IPS DF 6.9 (cell line): ENCODE measurements around the gene RAI14.
"Not testable (repeated sequence)": the region's sequence is repeated elsewhere in the genome, so short reads cannot be mapped to it uniquely, and the experiment has no call there.

ENCODE experiments used
- DNase-seq: peaks from one replicate; pipeline ENCODE4 v3.0.0-alpha.2; 2013; ENCODE audit warnings: low read depth, low spot score
- H3K27ac ChIP-seq: one replicate; pipeline ENCODE4 v1.5.1; 2013; ENCODE audit warnings: low read length, control low read depth
- H3K27me3 ChIP-seq: 2 replicates; pipeline ENCODE4 v1.6.1; 2013; ENCODE audit warnings: mild to moderate bottlenecking, low read length; ENCODE audit not compliant: control insufficient read depth, insufficient read depth
- H3K36me3 ChIP-seq: 2 replicates; pipeline ENCODE4 v1.6.1; 2013; ENCODE audit warnings: low read length; ENCODE audit not compliant: control insufficient read depth, insufficient read depth
- H3K4me1 ChIP-seq: 2 replicates; pipeline ENCODE4 v1.6.1; 2013; ENCODE audit warnings: low read length; ENCODE audit not compliant: control insufficient read depth, insufficient read depth
- H3K4me3 ChIP-seq: 2 replicates; pipeline ENCODE4 v1.5.1; 2013; ENCODE audit warnings: mild to moderate bottlenecking, low read length
- H3K9me3 ChIP-seq: 2 replicates; pipeline ENCODE4 v1.6.1; 2013; ENCODE audit warnings: low read length, inconsistent platforms; ENCODE audit not compliant: control insufficient read depth, insufficient read depth
- WGBS: extraction: QIAGEN DNeasy Blood & Tissue Kit; methylation state at CpG from one replicate; pipeline ENCODE4 v1.1.7; 2013; ENCODE audit warnings: mixed read lengths, missing lambda C conversion rate; ENCODE audit not compliant: insufficient read length, insufficient coverage; 5-methylcytosine and 5-hydroxymethylcytosine counted together

Gene RAI14

GRCh38 chr5:34767180-34767579 lies 111.1 kb downstream of the RAI14 start:
- H3K36me3 ChIP-seq: peaks cover 8% of the 10 kb centered on the region
- no peak overlapping the region for H3K27ac ChIP-seq
- WGBS: no CpG with 5 or more reads among the region's 7 CpGs
- no peaks in the 10 kb centered on the region for H3K4me1 ChIP-seq
- no peaks in the 10 kb centered on the region for H3K9me3 ChIP-seq
- DNase-seq: no peak
- no peak overlapping the region for H3K4me3 ChIP-seq
- H3K27me3 ChIP-seq: no peaks in the 10 kb centered on the region

DNA sequence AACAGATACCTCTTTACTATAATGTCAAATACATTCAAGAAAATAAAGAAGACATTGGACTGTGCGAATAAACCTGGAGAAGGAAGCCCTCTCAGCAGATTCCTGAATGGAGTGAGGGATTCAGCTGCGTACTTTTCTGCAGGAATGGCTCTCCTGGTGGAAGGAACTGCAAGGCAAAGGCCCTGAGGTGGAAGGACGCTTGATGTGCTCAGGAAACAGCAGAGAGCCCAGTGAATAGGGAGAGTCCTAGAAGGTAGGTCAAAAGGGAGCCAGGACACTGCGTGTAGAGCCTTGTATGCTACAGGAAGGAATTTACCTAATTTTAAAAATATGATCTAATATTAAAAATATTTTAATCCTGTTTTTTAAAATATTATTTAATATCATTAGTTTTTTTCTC lies 114.4 kb downstream of the RAI14 start:
- no CpG with 5 or more reads among the region's 4 CpGs for WGBS
- DNase-seq: no peak
- no peak overlapping the region for H3K27ac ChIP-seq
- no peak overlapping the region for H3K4me3 ChIP-seq
- no peaks in the 10 kb centered on the region for H3K4me1 ChIP-seq
- no peaks in the 10 kb centered on the region for H3K9me3 ChIP-seq
- H3K27me3 ChIP-seq: no peaks in the 10 kb centered on the region
- peaks cover 3% of the 10 kb centered on the region for H3K36me3 ChIP-seq

DNA sequence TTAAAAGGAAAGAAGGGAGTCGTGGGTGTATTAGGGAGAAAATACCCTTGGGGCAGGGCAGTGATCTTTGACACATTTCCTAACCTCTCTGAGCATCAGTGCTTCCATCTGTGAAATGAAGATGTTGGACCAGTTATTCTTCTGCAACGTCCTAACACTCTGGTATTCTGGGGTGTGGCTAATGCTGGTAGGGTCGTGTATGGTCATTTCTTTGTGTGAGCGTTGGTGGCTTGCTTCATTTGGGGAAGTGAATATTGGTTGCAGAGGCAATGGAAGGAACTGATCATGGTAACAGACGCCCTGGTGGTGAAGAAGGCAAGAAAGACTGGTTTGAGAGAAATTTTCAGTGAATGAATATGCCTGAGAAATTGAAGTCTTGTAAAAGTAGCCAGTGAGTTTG lies 114.9 kb downstream of the RAI14 start:
- no CpG with 5 or more reads among the region's 5 CpGs for WGBS
- DNase-seq: no peak
- H3K36me3 ChIP-seq: no peaks in the 10 kb centered on the region; the same call in 1 of the 2 replicates
- no peak overlapping the region for H3K27ac ChIP-seq
- no peaks in the 10 kb centered on the region for H3K27me3 ChIP-seq
- no peaks in the 10 kb centered on the region for H3K4me1 ChIP-seq
- no peak overlapping the region for H3K4me3 ChIP-seq
- H3K9me3 ChIP-seq: no peaks in the 10 kb centered on the region

DNA sequence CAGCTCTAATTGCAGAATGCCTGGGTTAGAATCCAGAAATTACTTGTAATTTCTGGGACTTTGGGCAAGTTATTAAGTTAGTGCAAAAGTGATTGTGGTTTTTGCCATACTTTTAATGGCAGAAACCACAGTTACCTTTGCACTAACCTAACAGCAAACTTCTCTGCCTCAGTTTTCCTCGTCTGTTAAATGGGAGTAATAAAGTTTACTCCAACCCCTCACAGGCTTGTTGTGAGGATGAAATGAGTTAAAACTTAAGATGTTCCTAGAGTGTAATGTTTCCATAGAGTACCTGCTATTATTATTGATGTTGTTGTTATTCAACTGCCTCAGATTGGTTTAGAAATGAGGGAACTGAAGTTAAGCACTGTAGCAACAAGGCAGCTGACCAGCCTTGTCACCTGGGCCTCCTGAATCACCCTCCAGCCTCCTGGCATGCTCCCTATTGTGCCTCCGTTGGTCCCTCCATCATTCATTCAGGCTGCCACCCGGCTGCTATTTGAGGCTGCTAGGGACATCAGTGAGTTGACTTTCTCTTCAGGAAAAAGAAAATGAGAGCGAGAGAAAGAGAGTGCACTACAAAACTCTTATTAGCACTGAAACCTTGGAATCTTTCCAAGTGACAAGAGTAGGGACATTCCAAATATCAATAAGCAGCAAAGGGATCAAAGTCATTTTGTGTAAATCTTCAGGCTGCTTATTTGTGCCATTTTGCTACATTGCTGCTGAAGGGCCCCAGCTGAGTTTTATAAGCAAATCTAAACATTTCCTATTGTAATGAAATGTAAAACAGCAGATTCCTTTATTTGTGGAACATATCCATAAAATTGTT lies 116.4 kb downstream of the RAI14 start:
- H3K4me1 ChIP-seq: no peaks in the 10 kb centered on the region
- no peaks in the 10 kb centered on the region for H3K36me3 ChIP-seq
- H3K27ac ChIP-seq: no peak overlapping the region
- H3K9me3 ChIP-seq: no peaks in the 10 kb centered on the region
- DNase-seq: no peak
- no peaks in the 10 kb centered on the region for H3K27me3 ChIP-seq
- H3K4me3 ChIP-seq: no peak overlapping the region
- WGBS: no CpG with 5 or more reads among the region's 4 CpGs

GRCh38 chr5:34774139-34774538 lies 118.0 kb downstream of the RAI14 start:
- WGBS: no CpG with 5 or more reads among the region's 2 CpGs
- H3K27ac ChIP-seq: no peak overlapping the region
- no peaks in the 10 kb centered on the region for H3K9me3 ChIP-seq
- H3K4me3 ChIP-seq: no peak overlapping the region
- no peaks in the 10 kb centered on the region for H3K36me3 ChIP-seq
- no peaks in the 10 kb centered on the region for H3K27me3 ChIP-seq
- no peaks in the 10 kb centered on the region for H3K4me1 ChIP-seq
- no peak for DNase-seq

GRCh38 chr5:34774678-34775077 lies 118.5 kb downstream of the RAI14 start:
- H3K27ac ChIP-seq, H3K27me3 ChIP-seq, H3K4me3 ChIP-seq, H3K4me1 ChIP-seq, DNase-seq, H3K36me3 ChIP-seq, H3K9me3 ChIP-seq: not testable (repeated sequence)
- no CpG with 5 or more reads among the region's 1 CpG for whole genome bisulfite sequencing

GRCh38 chr5:34775886-34776285 lies 119.8 kb downstream of the RAI14 start:
- H3K27me3 ChIP-seq: no peaks in the 10 kb centered on the region
- H3K27ac ChIP-seq: no peak overlapping the region
- WGBS: no CpG with 5 or more reads among the region's 1 CpG
- DNase-seq: no peak
- no peaks in the 10 kb centered on the region for H3K4me1 ChIP-seq
- no peaks in the 10 kb centered on the region for H3K9me3 ChIP-seq
- H3K4me3 ChIP-seq: no peak overlapping the region
- no peaks in the 10 kb centered on the region for H3K36me3 ChIP-seq

GRCh38 chr5:34778091-34778850 lies 122.1 kb downstream of the RAI14 start:
- H3K27me3 ChIP-seq: no peaks in the 10 kb centered on the region
- H3K4me3 ChIP-seq: no peak overlapping the region
- no peaks in the 10 kb centered on the region; the same call in 1 of the 2 replicates for H3K9me3 ChIP-seq
- H3K27ac ChIP-seq: no peak overlapping the region
- DNase-seq: no peak
- no peaks in the 10 kb centered on the region for H3K36me3 ChIP-seq
- no CpG with 5 or more reads among the region's 8 CpGs for WGBS
- H3K4me1 ChIP-seq: no peaks in the 10 kb centered on the region

DNA sequence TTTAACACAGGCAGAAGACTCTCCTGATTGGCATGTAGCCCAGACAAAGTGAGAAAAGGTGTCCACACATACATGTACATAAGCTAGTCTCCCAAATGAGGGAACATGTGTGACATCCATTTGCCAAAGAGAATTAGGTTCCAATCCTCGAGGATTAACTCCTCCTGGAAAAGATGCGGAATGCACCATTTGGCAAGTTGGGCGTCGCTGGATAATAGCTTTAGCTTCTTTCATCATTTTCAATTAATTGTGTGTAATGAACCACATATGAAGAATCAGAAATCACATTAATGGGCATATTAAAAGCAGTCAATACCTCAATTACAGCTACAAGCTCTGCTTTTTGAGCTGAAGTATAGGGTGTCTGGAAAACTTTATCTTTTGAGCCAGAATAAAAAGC lies 127.8 kb downstream of the RAI14 start:
- not testable (repeated sequence) for H3K27ac ChIP-seq, H3K9me3 ChIP-seq, H3K4me3 ChIP-seq, H3K27me3 ChIP-seq, DNase-seq, H3K36me3 ChIP-seq, H3K4me1 ChIP-seq
- no CpG with 5 or more reads among the region's 4 CpGs for WGBS

GRCh38 chr5:34787035-34787434 lies 130.9 kb downstream of the RAI14 start:
- H3K4me3 ChIP-seq: no peak overlapping the region
- no peaks in the 10 kb centered on the region; the same call in 1 of the 2 replicates for H3K9me3 ChIP-seq
- H3K4me1 ChIP-seq: no peaks in the 10 kb centered on the region
- DNase-seq: no peak
- no peaks in the 10 kb centered on the region for H3K27me3 ChIP-seq
- no peaks in the 10 kb centered on the region for H3K36me3 ChIP-seq
- WGBS: no CpG with 5 or more reads among the region's 6 CpGs
- H3K27ac ChIP-seq: no peak overlapping the region
